AG04450 (cell line): ENCODE data around the gene HK1. TPM values are rescaled to one million over a fixed set of nuclear protein-coding genes. Genes with fewer than 3 reads are reported as not detected.
"Not testable (repeated sequence)": the region's sequence is repeated elsewhere in the genome, so short reads cannot be mapped to it uniquely, and the experiment has no call there.

Experiments
- CTCF ChIA-PET: fragments of 300-600, 350-600 bp; formaldehyde crosslinking; extraction: SDS; loops from one replicate; lab custom pipeline; 2022; ENCODE audit warnings: antibody characterized with exemption, inconsistent platforms; lab: Charles Lee
- POLR2A ChIA-PET: fragments of 350-600 bp; formaldehyde crosslinking; extraction: SDS; loops from one replicate; lab custom pipeline; 2021; ENCODE audit warnings: antibody characterized with exemption, inconsistent platforms; lab: Yijun Ruan, JAX
- DNase-seq: peaks from one replicate; pipeline ENCODE4 v3.0.0-alpha.2; 2011; ENCODE audit warnings: low read depth, low spot score
- H3K27ac ChIP-seq: one replicate; pipeline ENCODE4 v1.5.1; 2012; ENCODE audit warnings: low read depth, low read length, control low read depth
- H3K27me3 ChIP-seq: one replicate; pipeline ENCODE4 v1.6.0; 2012; ENCODE audit warnings: low read length; ENCODE audit not compliant: control insufficient read depth, insufficient read depth
- H3K4me3 ChIP-seq: 2 replicates; pipeline ENCODE4 v1.5.1; 2011; ENCODE audit warnings: mild to moderate bottlenecking, low read depth, low read length, control low read depth
- H3K9me3 ChIP-seq: 2 replicates; pipeline ENCODE4 v1.5.1; 2012; ENCODE audit warnings: low read length; ENCODE audit not compliant: control insufficient read depth, insufficient read depth
- polyA plus RNA-seq: library from polyadenylated mRNA; depleted of rRNA; stranded (reverse); fragments of >200 nt; gene quantifications from 2 replicates; pipeline ENCODE4 v1.2.3, GENCODE V29; 2011
- TF ChIP-seq, protein P1 (sequence below): IDR thresholded peaks from 2 replicates; pipeline ENCODE4 v1.5.1; 2011; ENCODE audit warnings: low read depth, low read length, control low read depth, inconsistent platforms

HK1 gene
- polyA plus RNA-seq, 1 experiment: 31.9 TPM

DNA sequence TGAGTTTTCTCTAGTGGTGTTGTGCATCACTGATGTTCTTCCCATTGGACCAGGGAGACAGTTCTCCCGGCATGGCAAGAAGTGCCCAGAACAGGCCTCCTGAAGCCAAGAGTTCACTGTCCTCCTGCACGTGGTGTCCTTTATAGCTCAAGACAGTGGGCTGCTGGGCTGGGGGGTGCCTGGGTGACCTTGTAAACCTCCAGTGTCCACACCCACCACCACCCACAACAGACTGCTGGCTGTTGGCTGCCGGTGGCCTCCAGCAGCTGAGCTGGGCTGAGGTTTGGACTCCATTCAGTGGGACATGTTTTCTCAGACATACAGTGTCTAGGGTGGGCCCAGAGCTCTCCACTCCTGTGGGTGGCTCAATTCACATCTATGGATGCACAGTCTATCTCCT is 42.2 kb downstream of the HK1 start:
- Histone ChIP-seq H3K9me3 (no peaks in the 10 kb centered on the region; the same call in 1 of the 2 replicates), H3K4me3 (no peak overlapping the region), H3K27me3 (no peaks in the 10 kb centered on the region), H3K27ac (no peak overlapping the region)
- TF ChIP-seq, protein P1, sequence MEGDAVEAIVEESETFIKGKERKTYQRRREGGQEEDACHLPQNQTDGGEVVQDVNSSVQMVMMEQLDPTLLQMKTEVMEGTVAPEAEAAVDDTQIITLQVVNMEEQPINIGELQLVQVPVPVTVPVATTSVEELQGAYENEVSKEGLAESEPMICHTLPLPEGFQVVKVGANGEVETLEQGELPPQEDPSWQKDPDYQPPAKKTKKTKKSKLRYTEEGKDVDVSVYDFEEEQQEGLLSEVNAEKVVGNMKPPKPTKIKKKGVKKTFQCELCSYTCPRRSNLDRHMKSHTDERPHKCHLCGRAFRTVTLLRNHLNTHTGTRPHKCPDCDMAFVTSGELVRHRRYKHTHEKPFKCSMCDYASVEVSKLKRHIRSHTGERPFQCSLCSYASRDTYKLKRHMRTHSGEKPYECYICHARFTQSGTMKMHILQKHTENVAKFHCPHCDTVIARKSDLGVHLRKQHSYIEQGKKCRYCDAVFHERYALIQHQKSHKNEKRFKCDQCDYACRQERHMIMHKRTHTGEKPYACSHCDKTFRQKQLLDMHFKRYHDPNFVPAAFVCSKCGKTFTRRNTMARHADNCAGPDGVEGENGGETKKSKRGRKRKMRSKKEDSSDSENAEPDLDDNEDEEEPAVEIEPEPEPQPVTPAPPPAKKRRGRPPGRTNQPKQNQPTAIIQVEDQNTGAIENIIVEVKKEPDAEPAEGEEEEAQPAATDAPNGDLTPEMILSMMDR: no peak
- no peak for DNase-seq
- ChIA-PET POLR2A (no interaction called here), CTCF (no interaction called here)

DNA sequence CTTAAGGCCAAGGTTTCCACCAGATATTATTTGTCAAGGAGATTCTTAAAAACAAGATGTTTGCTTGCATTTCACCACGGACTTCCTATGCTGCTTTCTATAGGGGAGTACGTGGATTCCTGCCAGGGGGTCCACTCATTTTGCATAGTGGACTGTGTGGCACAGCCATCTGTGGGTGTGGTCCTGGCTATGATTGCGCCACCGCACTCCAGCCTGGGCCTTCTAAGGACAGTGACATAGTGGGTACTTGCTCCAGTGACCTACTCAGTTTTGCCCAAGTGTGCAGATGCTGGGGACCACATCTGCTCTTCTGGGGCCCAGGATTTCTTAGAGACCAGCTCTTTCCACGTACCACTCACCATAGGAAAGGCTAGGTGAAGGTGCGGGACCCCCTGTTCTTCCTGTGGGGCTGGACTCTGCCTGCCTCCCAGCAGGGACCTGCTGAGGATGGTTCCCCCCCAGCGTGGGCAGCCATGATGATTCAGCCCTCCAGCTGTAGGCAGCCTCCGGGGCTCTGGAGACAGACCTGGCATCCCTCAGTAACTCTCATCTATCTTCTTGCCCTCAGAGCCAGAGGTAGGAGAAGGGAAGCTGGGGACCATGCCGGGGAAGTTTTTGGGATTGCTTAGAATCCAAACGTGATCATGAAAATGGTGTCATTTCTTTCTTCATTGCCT is 42.9 kb downstream of the HK1 start:
- H3K27ac ChIP-seq: no peak overlapping the region
- ChIA-PET CTCF (no interaction called here), POLR2A (interaction anchor here (0.5 kb wide), 1 partner anchor 12 kb away, joined by 6 read pairs; no protein-coding TSS in a partner anchor)

DNA sequence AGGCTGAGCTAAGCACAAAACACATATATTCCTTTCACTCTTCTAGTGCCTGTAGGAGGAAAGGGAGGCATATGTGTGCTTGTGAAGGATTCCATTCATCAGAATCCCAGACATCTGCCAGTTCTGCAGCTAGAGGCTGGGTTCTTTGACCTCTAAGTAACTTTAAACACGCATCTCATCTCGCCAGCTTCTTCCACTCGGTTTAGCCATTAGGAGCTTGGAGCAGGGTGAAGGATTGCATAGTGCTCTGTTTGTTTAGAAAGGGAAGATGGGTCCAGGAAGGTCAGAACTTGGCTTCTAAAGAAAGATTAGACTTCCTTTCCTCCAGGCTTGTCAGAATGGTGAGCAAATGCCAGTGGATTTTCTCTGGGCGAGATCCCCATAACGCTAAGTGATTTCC is 43.6 kb downstream of the HK1 start:
- POLR2A ChIA-PET: interaction anchor here (0.5 kb wide), 1 partner anchor 13 kb away, joined by 6 read pairs; no protein-coding TSS in a partner anchor
- TF ChIP-seq, protein P1: no peak
- DNase-seq: no peak

More for the DNA sequence above, 42.9 kb downstream of the HK1 start:
- no peaks in the 10 kb centered on the region; the same call in 1 of the 2 replicates for H3K9me3 ChIP-seq
- DNase-seq: no peak
- no peak overlapping the region for H3K4me3 ChIP-seq
- TF ChIP-seq, protein P1: no peak
- H3K27me3 ChIP-seq: no peaks in the 10 kb centered on the region

DNA sequence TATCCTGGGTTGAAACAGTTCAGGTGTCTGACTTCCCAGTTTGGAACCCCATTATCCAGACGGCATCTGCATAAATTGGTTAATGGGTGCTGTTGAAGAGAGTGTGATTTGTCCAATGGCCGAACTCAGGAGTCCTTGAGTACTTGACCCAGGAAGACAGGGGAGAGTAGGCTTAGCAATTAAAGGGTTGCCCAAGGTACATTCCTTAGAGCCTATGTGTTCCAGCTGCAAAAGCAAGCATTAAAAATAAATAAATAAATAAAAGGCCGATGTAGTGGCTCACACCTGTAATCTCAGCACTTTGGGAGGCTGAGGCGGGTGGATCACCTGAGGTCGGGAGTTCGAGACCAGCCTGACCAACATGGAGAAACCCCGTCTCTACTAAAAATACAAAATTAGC is 44.0 kb downstream of the HK1 start:
- CTCF ChIA-PET, H3K27ac ChIP-seq, H3K27me3 ChIP-seq, POLR2A ChIA-PET, H3K9me3 ChIP-seq, H3K4me3 ChIP-seq, DNase-seq: not testable (repeated sequence)

More for the DNA sequence above, 43.6 kb downstream of the HK1 start:
- CTCF ChIA-PET: no interaction called here
- H3K27me3 ChIP-seq: no peaks in the 10 kb centered on the region
- no peak overlapping the region for H3K27ac ChIP-seq
- no peaks in the 10 kb centered on the region; the same call in 1 of the 2 replicates for H3K9me3 ChIP-seq
- no peak overlapping the region for H3K4me3 ChIP-seq

DNA sequence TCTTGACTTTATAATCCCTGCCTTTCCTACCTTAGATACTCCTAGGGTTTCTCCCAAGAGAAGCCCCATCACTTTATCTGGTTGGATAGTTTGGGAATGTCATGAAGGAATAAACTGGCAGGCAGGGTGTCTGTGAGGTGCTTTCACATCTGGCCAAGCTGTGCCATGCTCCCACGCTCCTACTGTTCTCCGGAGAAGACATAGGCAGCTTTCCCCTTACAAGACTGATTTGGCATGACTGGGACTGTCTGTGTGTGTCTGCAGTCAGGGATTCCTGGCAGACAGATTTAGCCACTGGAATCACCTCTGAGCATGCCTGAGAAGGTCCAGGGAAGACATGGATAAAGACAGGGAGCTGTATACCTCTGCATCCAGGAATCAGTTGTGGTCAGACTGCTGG is 45.3 kb downstream of the HK1 start:
- POLR2A ChIA-PET: no interaction called here
- TF ChIP-seq, protein P1: no peak
- no peaks in the 10 kb centered on the region; the same call in 1 of the 2 replicates for H3K9me3 ChIP-seq
- DNase-seq: no peak
- H3K27me3 ChIP-seq: no peaks in the 10 kb centered on the region
- CTCF ChIA-PET: interaction anchor here (1.3 kb wide), 1 partner anchor 85 kb away, joined by 6 read pairs; no protein-coding TSS in a partner anchor
- H3K4me3 ChIP-seq: no peak overlapping the region
- H3K27ac ChIP-seq: no peak overlapping the region
